OCI-LY1 (cell line): ENCODE data around the gene SWAP70.
A peak's percentile ranks its signal among the peaks of the same experiment; 100 is the strongest.

Experiments
- H2AFZ ChIP-seq: fragments of 200-600 bp; sonication (generic), shearing (Covaris generic); 2 replicates; pipeline ENCODE4 v1.6.0; 2014; ENCODE audit warnings: antibody characterized with exemption, mild to moderate bottlenecking, low read length
- H3F3A ChIP-seq: fragments of 200-600 bp; sonication (generic), shearing (Covaris generic); 2 replicates; pipeline ENCODE4 v1.6.0; 2014; ENCODE audit warnings: mild to moderate bottlenecking, antibody characterized with exemption, low read length, moderate library complexity; ENCODE audit not compliant: insufficient read depth
- H3K27ac ChIP-seq: fragments of 200-600 bp; sonication (generic); 2 replicates; pipeline ENCODE4 v1.5.1; 2014; ENCODE audit warnings: low read length, mixed run types, mild to moderate bottlenecking, low read depth; ENCODE audit not compliant: poor library complexity, severe bottlenecking
- H3K27me3 ChIP-seq: fragments of 200-600 bp; sonication (generic); 2 replicates; pipeline ENCODE4 v1.6.0; 2014; ENCODE audit warnings: antibody characterized with exemption, mild to moderate bottlenecking, low read length, moderate library complexity; ENCODE audit not compliant: insufficient read depth
- H3K36me3 ChIP-seq: fragments of 200-600 bp; sonication (generic); 2 replicates; pipeline ENCODE4 v1.6.1; 2014; ENCODE audit warnings: mild to moderate bottlenecking, antibody characterized with exemption, low read length, moderate library complexity, mixed read lengths; ENCODE audit not compliant: insufficient read depth
- H3K4me1 ChIP-seq: fragments of 200-600 bp; sonication (generic); 2 replicates; pipeline ENCODE4 v1.5.1; 2014; ENCODE audit warnings: mild to moderate bottlenecking, low read length, moderate library complexity; ENCODE audit not compliant: insufficient read depth, severe bottlenecking
- H3K4me2 ChIP-seq: fragments of 200-600 bp; sonication (generic), shearing (Covaris generic); 2 replicates; pipeline ENCODE4 v1.6.1; 2014; ENCODE audit warnings: low read length
- H3K4me3 ChIP-seq: fragments of 200-600 bp; sonication (generic); 2 replicates; pipeline ENCODE4 v1.5.1; 2014; ENCODE audit warnings: low read length, low read depth, mild to moderate bottlenecking, mixed read lengths; ENCODE audit not compliant: poor library complexity, severe bottlenecking
- H3K79me2 ChIP-seq: fragments of 200-600 bp; shearing (Covaris generic); 2 replicates; pipeline ENCODE4 v1.6.1; 2016; ENCODE audit warnings: mixed run types, low read length, mixed read lengths; ENCODE audit not compliant: insufficient read depth
- H3K9ac ChIP-seq: fragments of 200-600 bp; sonication (generic), shearing (Covaris generic); 2 replicates; pipeline ENCODE4 v1.6.1; 2014; ENCODE audit warnings: mild to moderate bottlenecking, low read length, mixed read lengths
- H3K9me2 ChIP-seq: fragments of 200-600 bp; sonication (generic), shearing (Covaris generic); 2 replicates; pipeline ENCODE4 v1.6.1; 2014; ENCODE audit warnings: low read depth, mild to moderate bottlenecking, low read length, mixed read lengths
- H3K9me3 ChIP-seq: fragments of 200-600 bp; shearing (Covaris generic); 2 replicates; pipeline ENCODE4 v1.6.1; 2014; ENCODE audit warnings: low read length, mixed read lengths
- H4K20me1 ChIP-seq: fragments of 200-600 bp; sonication (generic), shearing (Covaris generic); 2 replicates; pipeline ENCODE4 v1.6.0; 2016; ENCODE audit warnings: mild to moderate bottlenecking, low read length; ENCODE audit not compliant: insufficient read depth
- EZH2 ChIP-seq: fragments of 200-600 bp; sonication (generic), shearing (Covaris generic); IDR thresholded peaks from 2 replicates; pipeline ENCODE4 v1.8.0; 2017; ENCODE audit warnings: borderline replicate concordance, mixed run types, mild to moderate bottlenecking, antibody characterized with exemption, low read length, moderate library complexity, mixed read lengths
- TF ChIP-seq, protein P1 (sequence below): fragments of 200-600 bp; sonication (generic), shearing (Covaris generic); IDR thresholded peaks from 2 replicates; pipeline ENCODE4 v1.5.1; 2017; ENCODE audit warnings: mild to moderate bottlenecking, antibody characterized with exemption, low read length, moderate library complexity, mixed read lengths

SWAP70 gene

GRCh38 chr11:9735236-9735635 is 71.4 kb downstream of the SWAP70 start:
- TF ChIP-seq, protein P1, sequence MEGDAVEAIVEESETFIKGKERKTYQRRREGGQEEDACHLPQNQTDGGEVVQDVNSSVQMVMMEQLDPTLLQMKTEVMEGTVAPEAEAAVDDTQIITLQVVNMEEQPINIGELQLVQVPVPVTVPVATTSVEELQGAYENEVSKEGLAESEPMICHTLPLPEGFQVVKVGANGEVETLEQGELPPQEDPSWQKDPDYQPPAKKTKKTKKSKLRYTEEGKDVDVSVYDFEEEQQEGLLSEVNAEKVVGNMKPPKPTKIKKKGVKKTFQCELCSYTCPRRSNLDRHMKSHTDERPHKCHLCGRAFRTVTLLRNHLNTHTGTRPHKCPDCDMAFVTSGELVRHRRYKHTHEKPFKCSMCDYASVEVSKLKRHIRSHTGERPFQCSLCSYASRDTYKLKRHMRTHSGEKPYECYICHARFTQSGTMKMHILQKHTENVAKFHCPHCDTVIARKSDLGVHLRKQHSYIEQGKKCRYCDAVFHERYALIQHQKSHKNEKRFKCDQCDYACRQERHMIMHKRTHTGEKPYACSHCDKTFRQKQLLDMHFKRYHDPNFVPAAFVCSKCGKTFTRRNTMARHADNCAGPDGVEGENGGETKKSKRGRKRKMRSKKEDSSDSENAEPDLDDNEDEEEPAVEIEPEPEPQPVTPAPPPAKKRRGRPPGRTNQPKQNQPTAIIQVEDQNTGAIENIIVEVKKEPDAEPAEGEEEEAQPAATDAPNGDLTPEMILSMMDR = no peak
- TF ChIP-seq EZH2 = no peak
- H3K27ac ChIP-seq = peak overlapping the region; percentile 88
- H3K4me2 ChIP-seq = no peak overlapping the region
- H3K9me2 ChIP-seq = no peaks in the 10 kb centered on the region
- H3K36me3 ChIP-seq = peaks cover 96% of the 10 kb centered on the region
- no peaks in the 10 kb centered on the region for H3K27me3 ChIP-seq
- H3K9me3 ChIP-seq = no peaks in the 10 kb centered on the region
- no peaks in the 10 kb centered on the region for H4K20me1 ChIP-seq
- no peaks in the 10 kb centered on the region for H3K79me2 ChIP-seq
- no peak overlapping the region for H3K9ac ChIP-seq
- H2AFZ ChIP-seq = no peak overlapping the region
- 0 out of 2 replicates have a peak, but pooled peaks cover 4% of the 10 kb centered on the region for H3F3A ChIP-seq
- H3K4me3 ChIP-seq = no peak overlapping the region
- peaks cover 65% of the 10 kb centered on the region for H3K4me1 ChIP-seq

GRCh38 chr11:9735919-9736318 is 72.0 kb downstream of the SWAP70 start:
- no peaks in the 10 kb centered on the region for H4K20me1 ChIP-seq
- TF ChIP-seq, protein P1 = no peak
- no peak for TF ChIP-seq EZH2
- peaks cover 96% of the 10 kb centered on the region for H3K36me3 ChIP-seq
- no peaks in the 10 kb centered on the region for H3K79me2 ChIP-seq
- no peaks in the 10 kb centered on the region for H3K9me3 ChIP-seq
- H3K4me1 ChIP-seq = peaks cover 70% of the 10 kb centered on the region
- H3K9me2 ChIP-seq = no peaks in the 10 kb centered on the region
- no peaks in the 10 kb centered on the region for H3K27me3 ChIP-seq
- H3F3A ChIP-seq = 0 out of 2 replicates have a peak, but pooled peaks cover 4% of the 10 kb centered on the region
- no peak overlapping the region for H3K4me2 ChIP-seq
- no peak overlapping the region for H2AFZ ChIP-seq
- H3K9ac ChIP-seq = no peak overlapping the region
- peak overlapping the region; percentile 88 for H3K27ac ChIP-seq
- no peak overlapping the region for H3K4me3 ChIP-seq

GRCh38 chr11:9736365-9736764 is 72.5 kb downstream of the SWAP70 start:
- H3F3A ChIP-seq = 0 out of 2 replicates have a peak, but pooled peaks cover 4% of the 10 kb centered on the region

More at GRCh38 chr11:9736365-9736764, 72.5 kb downstream of the SWAP70 start:
- peaks cover 67% of the 10 kb centered on the region for H3K4me1 ChIP-seq
- no peak overlapping the region for H3K4me2 ChIP-seq
- no peaks in the 10 kb centered on the region for H3K79me2 ChIP-seq
- no peak overlapping the region; the same call in 1 of the 2 replicates for H3K9ac ChIP-seq
- TF ChIP-seq EZH2 = no peak
- TF ChIP-seq, protein P1 = no peak
- H3K27ac ChIP-seq = peak overlapping the region; percentile 88
- H4K20me1 ChIP-seq = no peaks in the 10 kb centered on the region
- H3K36me3 ChIP-seq = peaks cover 96% of the 10 kb centered on the region
- no peak overlapping the region for H2AFZ ChIP-seq
- no peak overlapping the region for H3K4me3 ChIP-seq
- H3K9me2 ChIP-seq = no peaks in the 10 kb centered on the region
- no peaks in the 10 kb centered on the region for H3K9me3 ChIP-seq
- no peaks in the 10 kb centered on the region for H3K27me3 ChIP-seq
